Liver (tissue), 3 donors: Measurements from ENCODE around the gene MASP1.

ENCODE experiments used
- ATF3 ChIP-seq: IDR thresholded peaks from 2 replicates; pipeline ENCODE4 v1.6.1; 2016; ENCODE audit warnings: antibody characterized with exemption
- CTCF ChIP-seq: fragments of 150-350 bp; IDR thresholded peaks from 2 replicates; pipeline ENCODE4 v1.5.1; 2017; ENCODE audit warnings: improper control_type of control experiment, low read depth, low read length; ENCODE audit not compliant: missing input control
- EGR1 ChIP-seq, 2 donors: IDR thresholded peaks; 2 replicates each; pipeline ENCODE4 v1.6.1; 2016 to 2018; ENCODE audit warnings: antibody characterized with exemption in 2 of 2, low read depth in 2 of 2
- GABPA ChIP-seq, 2 donors: IDR thresholded peaks in 1 of 2; conservative IDR thresholded peaks in 1 of 2; 2 replicates each; pipeline ENCODE4 v1.6.1; 2016; ENCODE audit warnings: antibody characterized with exemption in 2 of 2, mild to moderate bottlenecking in 1 of 2, moderate library complexity in 1 of 2
- HNF4A ChIP-seq, 2 donors: conservative IDR thresholded peaks; 2 replicates each; pipeline ENCODE4 v1.6.1; 2016; ENCODE audit warnings: antibody characterized with exemption in 2 of 2, mild to moderate bottlenecking in 2 of 2
- JUND ChIP-seq, 2 donors: IDR thresholded peaks; 2 replicates each; pipeline ENCODE4 v1.6.1; 2016; ENCODE audit warnings: antibody characterized with exemption in 2 of 2
- MAX ChIP-seq: IDR thresholded peaks from 2 replicates; pipeline ENCODE4 v1.6.1; 2016; ENCODE audit warnings: antibody characterized with exemption
- RAD21 ChIP-seq, 2 donors: IDR thresholded peaks; 2 replicates each; pipeline ENCODE4 v1.6.1; 2016; ENCODE audit warnings: antibody characterized with exemption in 2 of 2, mild to moderate bottlenecking in 2 of 2
- REST ChIP-seq: IDR thresholded peaks from 2 replicates; pipeline ENCODE4 v1.6.1; 2016; ENCODE audit warnings: antibody characterized with exemption, mild to moderate bottlenecking
- SP1 ChIP-seq: IDR thresholded peaks from 2 replicates; pipeline ENCODE4 v1.6.1; 2018; ENCODE audit warnings: antibody characterized with exemption, mild to moderate bottlenecking
- TAF1 ChIP-seq: conservative IDR thresholded peaks from 2 replicates; pipeline ENCODE4 v1.6.1; 2016; ENCODE audit warnings: antibody characterized with exemption, mild to moderate bottlenecking
- YY1 ChIP-seq: IDR thresholded peaks from 2 replicates; pipeline ENCODE4 v1.6.1; 2016; ENCODE audit warnings: antibody characterized with exemption, mild to moderate bottlenecking
- ZBTB33 ChIP-seq: IDR thresholded peaks from 2 replicates; pipeline ENCODE4 v1.6.1; 2016; ENCODE audit warnings: antibody characterized with exemption
- donor health status: healthy.
- donor health status: healthy.

- TF ChIP-seq CTCF (no peak), MAX (no peak), JUND (IDR thresholded peaks at IDR 0.05) (no peak), REST (no peak), SP1 (no peak), ZBTB33 (no peak), EGR1 (IDR thresholded peaks at IDR 0.05; ENCODE audit: low read depth in 2 of 2) (no peak), RAD21 (IDR thresholded peaks at IDR 0.05) (no peak), TAF1 (no peak), ATF3 (no peak), GABPA (IDR thresholded peaks at IDR 0.05 in 1 of 2, conservative IDR thresholded peaks at IDR 0.05 in 1 of 2) (no peak), HNF4A (conservative IDR thresholded peaks at IDR 0.05) (no peak), YY1 (no peak)
These were observed 30.0 kb downstream of the MASP1 start for GRCh38 chr3:187261541-187261969.
